C4-2B (cell line): ENCODE results near the gene XPO6.

ENCODE experiments used
- ZFX ChIP-seq: fragments of 450-650 bp; IDR thresholded peaks from 2 replicates; pipeline ENCODE4 v1.6.1; 2017
- TF ChIP-seq, protein P1 (sequence below): fragments of 450-650 bp; conservative IDR thresholded peaks from 2 replicates; pipeline ENCODE4 v1.5.1; 2017; ENCODE audit warnings: mild to moderate bottlenecking

DNA sequence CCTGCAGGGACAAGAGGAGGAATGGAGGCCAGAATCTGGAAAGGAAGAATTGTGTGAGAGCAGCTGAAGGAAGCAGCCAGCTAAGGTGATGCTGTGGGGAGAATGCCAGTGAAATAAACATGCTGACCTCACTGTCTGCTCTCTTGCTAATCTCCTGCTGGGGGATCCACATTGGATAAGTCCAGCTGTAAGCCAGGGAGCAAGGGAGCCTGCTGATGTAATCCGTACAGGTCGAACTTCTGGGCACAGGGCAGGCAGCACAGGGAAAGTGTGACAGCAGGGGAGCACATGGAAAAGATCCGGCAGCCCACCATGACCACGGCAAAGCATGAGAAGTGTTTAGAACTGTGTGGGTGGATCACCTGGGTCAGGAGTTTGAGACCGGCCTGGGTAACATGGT, 7.5 kb upstream of the XPO6 start:
- TF ChIP-seq, protein P1, sequence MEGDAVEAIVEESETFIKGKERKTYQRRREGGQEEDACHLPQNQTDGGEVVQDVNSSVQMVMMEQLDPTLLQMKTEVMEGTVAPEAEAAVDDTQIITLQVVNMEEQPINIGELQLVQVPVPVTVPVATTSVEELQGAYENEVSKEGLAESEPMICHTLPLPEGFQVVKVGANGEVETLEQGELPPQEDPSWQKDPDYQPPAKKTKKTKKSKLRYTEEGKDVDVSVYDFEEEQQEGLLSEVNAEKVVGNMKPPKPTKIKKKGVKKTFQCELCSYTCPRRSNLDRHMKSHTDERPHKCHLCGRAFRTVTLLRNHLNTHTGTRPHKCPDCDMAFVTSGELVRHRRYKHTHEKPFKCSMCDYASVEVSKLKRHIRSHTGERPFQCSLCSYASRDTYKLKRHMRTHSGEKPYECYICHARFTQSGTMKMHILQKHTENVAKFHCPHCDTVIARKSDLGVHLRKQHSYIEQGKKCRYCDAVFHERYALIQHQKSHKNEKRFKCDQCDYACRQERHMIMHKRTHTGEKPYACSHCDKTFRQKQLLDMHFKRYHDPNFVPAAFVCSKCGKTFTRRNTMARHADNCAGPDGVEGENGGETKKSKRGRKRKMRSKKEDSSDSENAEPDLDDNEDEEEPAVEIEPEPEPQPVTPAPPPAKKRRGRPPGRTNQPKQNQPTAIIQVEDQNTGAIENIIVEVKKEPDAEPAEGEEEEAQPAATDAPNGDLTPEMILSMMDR = no peak
- TF ChIP-seq ZFX = no peak
